OCI-LY1 (cell line): ENCODE data around the gene GNAZ.

ENCODE experiments used
- H2AFZ ChIP-seq: fragments of 200-600 bp; sonication (generic), shearing (Covaris generic); 2 replicates; pipeline ENCODE4 v1.6.0; 2014; ENCODE audit warnings: antibody characterized with exemption, mild to moderate bottlenecking, low read length
- H3F3A ChIP-seq: fragments of 200-600 bp; sonication (generic), shearing (Covaris generic); 2 replicates; pipeline ENCODE4 v1.6.0; 2014; ENCODE audit warnings: mild to moderate bottlenecking, antibody characterized with exemption, low read length, moderate library complexity; ENCODE audit not compliant: insufficient read depth
- H3K27ac ChIP-seq: fragments of 200-600 bp; sonication (generic); 2 replicates; pipeline ENCODE4 v1.5.1; 2014; ENCODE audit warnings: low read length, mixed run types, mild to moderate bottlenecking, low read depth; ENCODE audit not compliant: poor library complexity, severe bottlenecking
- H3K27me3 ChIP-seq: fragments of 200-600 bp; sonication (generic); 2 replicates; pipeline ENCODE4 v1.6.0; 2014; ENCODE audit warnings: antibody characterized with exemption, mild to moderate bottlenecking, low read length, moderate library complexity; ENCODE audit not compliant: insufficient read depth
- H3K36me3 ChIP-seq: fragments of 200-600 bp; sonication (generic); 2 replicates; pipeline ENCODE4 v1.6.1; 2014; ENCODE audit warnings: mild to moderate bottlenecking, antibody characterized with exemption, low read length, moderate library complexity, mixed read lengths; ENCODE audit not compliant: insufficient read depth
- H3K4me1 ChIP-seq: fragments of 200-600 bp; sonication (generic); 2 replicates; pipeline ENCODE4 v1.5.1; 2014; ENCODE audit warnings: mild to moderate bottlenecking, low read length, moderate library complexity; ENCODE audit not compliant: insufficient read depth, severe bottlenecking
- H3K4me2 ChIP-seq: fragments of 200-600 bp; sonication (generic), shearing (Covaris generic); 2 replicates; pipeline ENCODE4 v1.6.1; 2014; ENCODE audit warnings: low read length
- H3K4me3 ChIP-seq: fragments of 200-600 bp; sonication (generic); 2 replicates; pipeline ENCODE4 v1.5.1; 2014; ENCODE audit warnings: low read length, low read depth, mild to moderate bottlenecking, mixed read lengths; ENCODE audit not compliant: poor library complexity, severe bottlenecking
- H3K79me2 ChIP-seq: fragments of 200-600 bp; shearing (Covaris generic); 2 replicates; pipeline ENCODE4 v1.6.1; 2016; ENCODE audit warnings: mixed run types, low read length, mixed read lengths; ENCODE audit not compliant: insufficient read depth
- H3K9ac ChIP-seq: fragments of 200-600 bp; sonication (generic), shearing (Covaris generic); 2 replicates; pipeline ENCODE4 v1.6.1; 2014; ENCODE audit warnings: mild to moderate bottlenecking, low read length, mixed read lengths
- H3K9me2 ChIP-seq: fragments of 200-600 bp; sonication (generic), shearing (Covaris generic); 2 replicates; pipeline ENCODE4 v1.6.1; 2014; ENCODE audit warnings: low read depth, mild to moderate bottlenecking, low read length, mixed read lengths
- H3K9me3 ChIP-seq: fragments of 200-600 bp; shearing (Covaris generic); 2 replicates; pipeline ENCODE4 v1.6.1; 2014; ENCODE audit warnings: low read length, mixed read lengths
- H4K20me1 ChIP-seq: fragments of 200-600 bp; sonication (generic), shearing (Covaris generic); 2 replicates; pipeline ENCODE4 v1.6.0; 2016; ENCODE audit warnings: mild to moderate bottlenecking, low read length; ENCODE audit not compliant: insufficient read depth
- EZH2 ChIP-seq: fragments of 200-600 bp; sonication (generic), shearing (Covaris generic); IDR thresholded peaks from 2 replicates; pipeline ENCODE4 v1.8.0; 2017; ENCODE audit warnings: borderline replicate concordance, mixed run types, mild to moderate bottlenecking, antibody characterized with exemption, low read length, moderate library complexity, mixed read lengths
- TF ChIP-seq, protein P1 (sequence below): fragments of 200-600 bp; sonication (generic), shearing (Covaris generic); IDR thresholded peaks from 2 replicates; pipeline ENCODE4 v1.5.1; 2017; ENCODE audit warnings: mild to moderate bottlenecking, antibody characterized with exemption, low read length, moderate library complexity, mixed read lengths

Gene GNAZ

DNA sequence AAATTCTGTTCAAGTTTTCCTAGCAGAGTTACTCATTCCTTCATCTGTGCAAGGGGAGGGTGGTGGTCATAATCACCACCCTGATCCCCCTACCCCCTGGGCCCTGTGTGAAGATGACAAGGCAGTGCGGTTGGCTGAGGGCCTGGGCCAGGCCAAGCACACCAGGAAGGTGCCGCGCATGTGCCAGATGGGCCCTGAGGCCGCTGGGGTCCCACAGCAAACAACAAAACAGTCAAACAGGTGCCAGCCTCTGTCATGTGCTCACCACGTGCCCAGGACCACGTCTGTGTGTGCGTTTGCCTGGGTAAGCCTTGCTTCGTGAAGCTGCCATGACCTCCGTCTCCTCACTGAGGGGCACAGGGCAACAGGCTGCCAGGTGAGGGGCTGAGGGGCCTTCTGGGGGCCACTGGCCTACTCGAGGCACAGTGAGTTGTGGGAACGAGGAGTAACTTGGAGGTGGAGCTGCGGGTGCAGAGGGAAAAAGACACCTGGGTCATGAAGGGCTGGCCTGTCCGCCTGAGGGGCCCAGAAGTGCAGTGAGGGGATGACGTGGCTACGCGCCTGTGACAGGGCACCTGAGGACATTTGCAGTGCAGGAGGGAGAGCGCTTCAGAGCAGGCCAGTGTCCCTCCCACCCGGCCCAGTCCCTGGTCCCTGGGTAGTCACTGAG lies 45.6 kb downstream of the GNAZ start:
- H3K9me2 ChIP-seq: no peaks in the 10 kb centered on the region
- no peaks in the 10 kb centered on the region for H4K20me1 ChIP-seq
- TF ChIP-seq, protein P1, sequence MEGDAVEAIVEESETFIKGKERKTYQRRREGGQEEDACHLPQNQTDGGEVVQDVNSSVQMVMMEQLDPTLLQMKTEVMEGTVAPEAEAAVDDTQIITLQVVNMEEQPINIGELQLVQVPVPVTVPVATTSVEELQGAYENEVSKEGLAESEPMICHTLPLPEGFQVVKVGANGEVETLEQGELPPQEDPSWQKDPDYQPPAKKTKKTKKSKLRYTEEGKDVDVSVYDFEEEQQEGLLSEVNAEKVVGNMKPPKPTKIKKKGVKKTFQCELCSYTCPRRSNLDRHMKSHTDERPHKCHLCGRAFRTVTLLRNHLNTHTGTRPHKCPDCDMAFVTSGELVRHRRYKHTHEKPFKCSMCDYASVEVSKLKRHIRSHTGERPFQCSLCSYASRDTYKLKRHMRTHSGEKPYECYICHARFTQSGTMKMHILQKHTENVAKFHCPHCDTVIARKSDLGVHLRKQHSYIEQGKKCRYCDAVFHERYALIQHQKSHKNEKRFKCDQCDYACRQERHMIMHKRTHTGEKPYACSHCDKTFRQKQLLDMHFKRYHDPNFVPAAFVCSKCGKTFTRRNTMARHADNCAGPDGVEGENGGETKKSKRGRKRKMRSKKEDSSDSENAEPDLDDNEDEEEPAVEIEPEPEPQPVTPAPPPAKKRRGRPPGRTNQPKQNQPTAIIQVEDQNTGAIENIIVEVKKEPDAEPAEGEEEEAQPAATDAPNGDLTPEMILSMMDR: no peak
- TF ChIP-seq EZH2: no peak
- no peak overlapping the region for H3K9ac ChIP-seq
- no peak overlapping the region for H3K27ac ChIP-seq
- H3K79me2 ChIP-seq: no peaks in the 10 kb centered on the region
- no peak overlapping the region for H2AFZ ChIP-seq
- no peaks in the 10 kb centered on the region for H3K9me3 ChIP-seq
- no peak overlapping the region for H3K4me3 ChIP-seq
- H3K4me1 ChIP-seq: peaks cover 5% of the 10 kb centered on the region
- no peak overlapping the region for H3K4me2 ChIP-seq
- no peaks in the 10 kb centered on the region for H3F3A ChIP-seq
- H3K36me3 ChIP-seq: no peaks in the 10 kb centered on the region
- peaks cover 8% of the 10 kb centered on the region; the same call in 1 of the 2 replicates for H3K27me3 ChIP-seq

DNA sequence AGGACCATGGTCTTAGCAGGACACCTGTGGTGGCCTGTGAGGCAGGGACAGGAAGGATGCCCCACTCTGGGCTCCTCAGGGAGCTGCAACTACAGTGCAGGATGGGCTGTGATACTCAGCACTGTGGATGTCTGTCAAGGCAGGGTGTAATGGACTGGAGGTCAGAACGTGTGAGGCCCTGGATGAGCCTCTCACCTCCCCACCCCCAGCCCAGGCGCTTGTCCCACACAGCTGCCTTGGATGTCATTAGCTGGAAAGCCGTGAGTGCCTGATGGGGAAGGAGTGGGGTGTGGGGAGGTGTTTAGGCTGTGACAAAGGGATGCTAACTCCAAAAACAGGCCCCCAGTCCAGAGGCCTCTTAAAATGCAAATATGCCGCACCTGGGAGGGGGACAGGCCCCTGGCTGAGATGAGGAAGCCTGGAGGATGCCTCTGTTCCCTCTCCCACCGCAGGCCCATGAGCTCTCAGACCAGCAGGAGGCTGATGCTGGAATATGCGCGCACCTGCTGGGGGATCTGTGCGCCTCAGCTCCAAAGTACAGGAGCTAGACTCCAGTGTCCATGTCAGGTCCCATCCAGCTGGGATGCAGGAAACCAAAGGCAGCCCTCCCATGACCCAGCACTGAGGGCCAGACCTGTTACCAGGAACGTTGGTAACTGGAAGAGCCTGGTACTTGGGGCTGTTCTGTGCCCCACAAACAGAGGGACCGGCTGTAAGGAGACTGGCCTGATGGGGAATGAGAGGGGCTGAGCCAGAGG lies 46.4 kb downstream of the GNAZ start:
- Histone ChIP-seq H4K20me1 (no peaks in the 10 kb centered on the region), H3F3A (no peaks in the 10 kb centered on the region), H3K27me3 (peaks cover 8% of the 10 kb centered on the region; the same call in 1 of the 2 replicates), H3K4me3 (no peak overlapping the region), H3K9ac (no peak overlapping the region), H3K36me3 (no peaks in the 10 kb centered on the region), H3K79me2 (no peaks in the 10 kb centered on the region), H3K4me2 (no peak overlapping the region), H2AFZ (no peak overlapping the region), H3K27ac (no peak overlapping the region), H3K9me2 (no peaks in the 10 kb centered on the region), H3K4me1 (peaks cover 5% of the 10 kb centered on the region), H3K9me3 (no peaks in the 10 kb centered on the region)
- no peak for TF ChIP-seq EZH2
- TF ChIP-seq, protein P1: no peak

DNA sequence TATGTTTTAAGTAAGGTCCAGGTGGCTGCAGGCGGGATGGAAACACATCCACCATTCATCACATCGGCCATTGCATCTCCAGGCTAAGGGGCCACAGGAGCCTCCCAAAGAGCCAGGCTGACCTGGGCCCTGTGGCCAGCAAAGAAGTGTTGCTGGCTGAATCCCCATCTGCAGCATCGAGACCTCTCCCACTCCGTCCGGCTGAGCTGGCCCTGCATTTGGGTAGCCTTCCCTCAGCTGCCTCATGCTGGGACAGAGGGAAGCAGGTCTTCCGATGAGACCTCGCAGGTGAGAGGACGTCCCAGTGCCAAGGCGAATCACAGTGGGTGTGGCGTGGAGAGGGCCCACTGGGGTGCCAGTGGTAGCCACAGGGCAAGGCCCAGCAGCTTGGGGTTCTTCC lies 47.0 kb downstream of the GNAZ start:
- H3K79me2 ChIP-seq: no peaks in the 10 kb centered on the region
- H4K20me1 ChIP-seq: no peaks in the 10 kb centered on the region
- H3K9ac ChIP-seq: no peak overlapping the region
- H3K27me3 ChIP-seq: 0 out of 2 replicates have a peak, but pooled peaks cover 3% of the 10 kb centered on the region
- H3K4me1 ChIP-seq: peaks cover 5% of the 10 kb centered on the region
- no peak overlapping the region for H3K27ac ChIP-seq
- H3K4me2 ChIP-seq: no peak overlapping the region
- H2AFZ ChIP-seq: no peak overlapping the region
- H3F3A ChIP-seq: no peaks in the 10 kb centered on the region
- TF ChIP-seq, protein P1: no peak
- no peak for TF ChIP-seq EZH2
- no peaks in the 10 kb centered on the region for H3K9me3 ChIP-seq
- H3K36me3 ChIP-seq: no peaks in the 10 kb centered on the region
- H3K9me2 ChIP-seq: no peaks in the 10 kb centered on the region
- H3K4me3 ChIP-seq: no peak overlapping the region
